Osteoblast (primary cell): ENCODE results near the gene MFAP3. TPM values are rescaled to one million over a fixed set of nuclear protein-coding genes. Genes with fewer than 3 reads are reported as not detected.

Experiments
- DNase-seq: peaks from one replicate; pipeline ENCODE4 v3.0.0; 2011; ENCODE audit warnings: low spot score, mixed read lengths; ENCODE audit not compliant: insufficient read length; ENCODE audit errors: missing footprints
- H2AFZ ChIP-seq: 2 replicates; pipeline ENCODE4 v1.6.0; 2011; ENCODE audit warnings: mild to moderate bottlenecking, low read length
- H3K27ac ChIP-seq: 2 replicates; pipeline ENCODE4 v1.5.1; 2011; ENCODE audit warnings: mild to moderate bottlenecking, low read depth, low read length, moderate library complexity
- H3K27me3 ChIP-seq: 2 replicates; pipeline ENCODE4 v1.6.0; 2012; ENCODE audit warnings: mild to moderate bottlenecking, control low read depth, inconsistent platforms, low read length, moderate library complexity; ENCODE audit not compliant: insufficient read depth
- H3K36me3 ChIP-seq: 2 replicates; pipeline ENCODE4 v1.5.1; 2011; ENCODE audit warnings: mild to moderate bottlenecking, low read length, control low read depth, moderate library complexity; ENCODE audit not compliant: insufficient read depth
- H3K4me1 ChIP-seq: 2 replicates; pipeline ENCODE4 v1.5.1; 2011; ENCODE audit warnings: mild to moderate bottlenecking, low read length, control low read depth, moderate library complexity; ENCODE audit not compliant: insufficient read depth
- H3K4me2 ChIP-seq: 2 replicates; pipeline ENCODE4 v1.6.0; 2011; ENCODE audit warnings: mild to moderate bottlenecking, low read length; ENCODE audit not compliant: insufficient read depth
- H3K4me3 ChIP-seq: fragments of 200-600 bp; sonication (generic); 3 replicates; pipeline ENCODE4 v1.5.1; 2012; ENCODE audit warnings: mild to moderate bottlenecking, low read length, inconsistent platforms; ENCODE audit not compliant: insufficient read depth
- H3K79me2 ChIP-seq: 2 replicates; pipeline ENCODE4 v1.6.0; 2012; ENCODE audit warnings: mild to moderate bottlenecking, low read length, control low read depth, inconsistent platforms; ENCODE audit not compliant: insufficient read depth
- H3K9me3 ChIP-seq: 2 replicates; pipeline ENCODE4 v1.5.1; 2011; ENCODE audit warnings: low read depth, low read length, control low read depth
- H4K20me1 ChIP-seq: 2 replicates; pipeline ENCODE4 v1.6.0; 2012; ENCODE audit warnings: mild to moderate bottlenecking, low read length, control low read depth; ENCODE audit not compliant: insufficient read depth
- total RNA-seq: library from RNA; depleted of rRNA; stranded (reverse); fragments of >200 nt; gene quantifications from 2 replicates; pipeline ENCODE4 v1.2.3, GENCODE V29; 2012
- TF ChIP-seq, protein P1 (sequence below): IDR thresholded peaks from 2 replicates; pipeline ENCODE4 v1.5.1; 2011; ENCODE audit warnings: mild to moderate bottlenecking, low read depth, low read length, moderate library complexity; ENCODE audit errors: extremely low read depth

Gene MFAP3
- total RNA-seq, 1 donor: 90.1 TPM

DNA sequence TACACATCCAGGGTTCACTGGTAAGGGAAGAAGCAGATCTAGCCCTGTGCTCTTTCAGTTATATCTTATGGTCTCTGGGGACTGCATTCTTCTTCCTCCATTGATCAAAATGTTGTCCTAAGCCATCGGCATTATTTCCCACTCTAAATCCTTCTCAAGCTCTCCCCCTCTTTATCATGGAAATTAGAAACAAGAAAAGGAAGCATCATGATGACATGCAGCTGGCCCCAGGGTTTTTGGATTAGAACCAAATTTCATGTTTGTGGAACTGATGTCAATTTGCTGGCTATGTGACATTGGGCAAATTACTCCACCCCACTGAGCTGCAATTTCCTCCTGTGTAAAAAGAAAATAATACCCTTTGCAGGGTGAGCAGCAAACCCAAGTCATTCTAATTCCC, 39.5 kb downstream of the MFAP3 start:
- no peak for DNase-seq
- H3K36me3 ChIP-seq: no peaks in the 10 kb centered on the region
- no peak overlapping the region for H3K4me3 ChIP-seq
- no peaks in the 10 kb centered on the region for H3K27me3 ChIP-seq
- no peak overlapping the region for H3K27ac ChIP-seq
- no peaks in the 10 kb centered on the region for H3K9me3 ChIP-seq
- no peak overlapping the region for H3K4me2 ChIP-seq
- peaks cover 2% of the 10 kb centered on the region for H4K20me1 ChIP-seq
- TF ChIP-seq, protein P1, sequence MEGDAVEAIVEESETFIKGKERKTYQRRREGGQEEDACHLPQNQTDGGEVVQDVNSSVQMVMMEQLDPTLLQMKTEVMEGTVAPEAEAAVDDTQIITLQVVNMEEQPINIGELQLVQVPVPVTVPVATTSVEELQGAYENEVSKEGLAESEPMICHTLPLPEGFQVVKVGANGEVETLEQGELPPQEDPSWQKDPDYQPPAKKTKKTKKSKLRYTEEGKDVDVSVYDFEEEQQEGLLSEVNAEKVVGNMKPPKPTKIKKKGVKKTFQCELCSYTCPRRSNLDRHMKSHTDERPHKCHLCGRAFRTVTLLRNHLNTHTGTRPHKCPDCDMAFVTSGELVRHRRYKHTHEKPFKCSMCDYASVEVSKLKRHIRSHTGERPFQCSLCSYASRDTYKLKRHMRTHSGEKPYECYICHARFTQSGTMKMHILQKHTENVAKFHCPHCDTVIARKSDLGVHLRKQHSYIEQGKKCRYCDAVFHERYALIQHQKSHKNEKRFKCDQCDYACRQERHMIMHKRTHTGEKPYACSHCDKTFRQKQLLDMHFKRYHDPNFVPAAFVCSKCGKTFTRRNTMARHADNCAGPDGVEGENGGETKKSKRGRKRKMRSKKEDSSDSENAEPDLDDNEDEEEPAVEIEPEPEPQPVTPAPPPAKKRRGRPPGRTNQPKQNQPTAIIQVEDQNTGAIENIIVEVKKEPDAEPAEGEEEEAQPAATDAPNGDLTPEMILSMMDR: no peak
- peaks cover 9% of the 10 kb centered on the region for H3K4me1 ChIP-seq
- no peaks in the 10 kb centered on the region for H3K79me2 ChIP-seq
- H2AFZ ChIP-seq: no peak overlapping the region

DNA sequence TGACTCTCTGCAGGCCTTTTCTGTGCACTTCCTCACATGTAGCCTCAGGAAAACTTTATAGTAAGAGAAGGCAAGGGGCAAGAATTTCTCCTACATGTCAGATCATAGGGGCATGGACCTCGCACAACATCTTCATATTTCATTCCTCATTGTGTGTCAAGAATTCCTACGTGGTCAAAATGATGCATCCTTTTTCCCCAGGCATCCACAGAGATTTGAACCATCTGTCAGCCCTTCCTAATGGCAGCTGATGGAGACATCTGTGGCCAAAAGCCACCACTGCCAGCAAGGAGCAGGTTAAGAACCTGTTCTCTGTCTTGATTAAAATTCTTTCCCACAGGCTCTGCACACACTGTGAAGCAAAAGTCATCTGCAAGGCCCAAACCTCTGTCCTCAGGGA, 42.5 kb downstream of the MFAP3 start:
- Histone ChIP-seq H3K79me2 (no peaks in the 10 kb centered on the region), H3K9me3 (no peaks in the 10 kb centered on the region), H3K27me3 (no peaks in the 10 kb centered on the region), H3K36me3 (no peaks in the 10 kb centered on the region), H2AFZ (no peak overlapping the region), H3K4me1 (peaks cover 9% of the 10 kb centered on the region), H4K20me1 (peaks cover 2% of the 10 kb centered on the region), H3K4me3 (no peak overlapping the region), H3K4me2 (no peak overlapping the region), H3K27ac (no peak overlapping the region)
- TF ChIP-seq, protein P1: no peak
- DNase-seq: no peak

DNA sequence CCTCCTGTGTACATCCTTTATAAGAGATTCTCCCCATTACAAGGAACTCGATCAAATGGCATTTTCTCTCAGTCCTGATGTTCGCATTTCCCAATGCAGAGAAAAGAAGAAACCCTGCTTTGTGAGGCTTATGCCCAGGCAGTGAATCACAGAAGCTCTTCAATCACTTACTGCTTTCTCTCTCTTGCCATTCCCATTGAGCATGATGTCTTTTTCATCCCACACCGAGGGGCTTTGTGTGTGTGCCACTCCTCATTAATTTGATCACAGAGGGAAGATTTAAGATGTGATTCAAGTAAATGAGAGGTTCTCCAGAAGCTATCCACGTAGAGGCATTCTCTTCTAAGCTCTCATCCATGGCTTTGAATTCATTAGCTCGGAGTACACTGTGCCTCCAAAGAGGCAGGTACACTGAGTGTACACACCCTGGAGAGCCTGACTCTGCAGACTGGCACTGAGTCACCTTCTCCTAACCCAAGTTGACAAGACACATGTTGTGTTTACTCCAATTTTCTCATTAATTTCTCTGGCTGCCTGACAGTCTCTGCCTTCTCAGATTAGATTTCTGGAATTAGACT, 45.4 kb downstream of the MFAP3 start:
- H3K79me2 ChIP-seq: no peaks in the 10 kb centered on the region
- H3K27ac ChIP-seq: no peak overlapping the region
- no peak overlapping the region for H3K4me3 ChIP-seq
- no peak overlapping the region for H2AFZ ChIP-seq
- no peaks in the 10 kb centered on the region for H3K36me3 ChIP-seq
- no peaks in the 10 kb centered on the region for H3K27me3 ChIP-seq
- DNase-seq: no peak
- H4K20me1 ChIP-seq: no peaks in the 10 kb centered on the region
- H3K4me2 ChIP-seq: no peak overlapping the region
- H3K4me1 ChIP-seq: no peaks in the 10 kb centered on the region
- TF ChIP-seq, protein P1: no peak
- no peaks in the 10 kb centered on the region for H3K9me3 ChIP-seq

DNA sequence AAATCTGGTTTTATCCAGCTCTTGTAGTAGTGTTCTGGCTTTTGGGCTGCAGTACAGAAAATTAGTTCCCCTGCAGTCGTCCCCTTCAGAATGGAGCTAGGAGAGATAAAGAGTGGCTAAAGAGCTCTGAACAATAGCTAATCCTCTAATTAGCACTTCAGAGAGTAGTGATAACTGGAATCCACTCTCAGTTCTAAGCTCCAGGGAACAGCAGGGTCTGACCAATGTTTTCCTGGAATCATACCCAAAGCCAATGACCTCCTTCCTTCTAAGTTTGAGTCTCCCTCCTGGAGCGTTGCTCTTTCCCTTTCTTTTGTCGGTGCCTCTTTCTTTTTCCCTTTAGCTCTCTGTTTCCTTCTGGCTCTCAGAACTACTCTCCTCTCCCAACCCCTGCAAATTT, 47.4 kb downstream of the MFAP3 start:
- DNase-seq: no peak
- Histone ChIP-seq H2AFZ (no peak overlapping the region), H3K27ac (no peak overlapping the region), H3K27me3 (no peaks in the 10 kb centered on the region), H4K20me1 (no peaks in the 10 kb centered on the region), H3K36me3 (no peaks in the 10 kb centered on the region), H3K4me3 (no peak overlapping the region), H3K9me3 (no peaks in the 10 kb centered on the region), H3K4me1 (no peaks in the 10 kb centered on the region), H3K4me2 (no peak overlapping the region), H3K79me2 (no peaks in the 10 kb centered on the region)
- TF ChIP-seq, protein P1: no peak
